ENCODE measurements around the gene MRTFA. TPM values are rescaled to one million over a fixed set of nuclear protein-coding genes. Genes with fewer than 3 reads are reported as not detected.
A peak's percentile ranks its signal among the peaks of the same experiment; 100 is the strongest.

The MRTFA gene
- total and polyA plus RNA-seq, 12 donors = 12.3 to 141 (median 41.6) TPM

DNA sequence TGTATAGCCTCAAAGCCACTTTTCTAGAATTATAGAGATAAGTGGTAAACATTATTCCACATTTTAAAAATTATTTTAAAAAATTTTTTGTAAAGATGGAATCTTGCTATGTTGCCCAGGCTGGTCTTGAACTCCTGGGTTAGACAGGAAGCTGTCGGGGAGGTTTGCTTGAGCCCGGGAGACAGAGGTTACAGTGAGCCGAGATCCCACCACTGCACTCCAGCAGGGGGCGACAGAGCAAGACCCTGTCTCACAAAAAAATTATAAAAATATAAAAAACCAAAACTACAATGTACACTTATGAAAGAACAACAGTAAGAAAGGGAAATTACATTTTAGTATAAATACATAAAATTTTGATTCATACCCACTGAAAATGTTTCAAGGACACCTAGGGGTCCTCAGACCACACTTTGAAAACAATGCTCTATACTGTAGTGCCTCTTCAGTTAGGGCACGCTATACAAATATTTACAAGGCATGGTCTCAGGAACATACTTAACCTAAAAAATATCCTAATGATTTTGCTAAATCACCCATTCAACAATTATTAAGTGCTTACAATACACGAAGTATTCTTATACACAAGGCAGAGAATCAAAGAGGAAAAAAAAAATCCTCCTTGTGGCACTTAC, 111.2 kb downstream of the MRTFA start:
- no peak overlapping the region for H3K4me3 ChIP-seq
- H3K4me1 ChIP-seq (replicated peaks in 1 of 2) = peaks cover 0 to 2% of the 10 kb centered on the region in 2 donors
- no peaks in the 10 kb centered on the region for H3K27me3 ChIP-seq
- intact Hi-C loops (cut with DNase I) = loop anchor here (5.0 to 10.0 kb wide), 2 partner anchors 117 to 119 kb away; no protein-coding TSS in a partner anchor
- H3K27ac ChIP-seq = no peak overlapping the region
- DNase-seq = peak; percentile 54 to 81 (median 60)
- no peak for TF ChIP-seq POLR2A (IDR thresholded peaks at IDR 0.05)
- TF ChIP-seq, protein P1, sequence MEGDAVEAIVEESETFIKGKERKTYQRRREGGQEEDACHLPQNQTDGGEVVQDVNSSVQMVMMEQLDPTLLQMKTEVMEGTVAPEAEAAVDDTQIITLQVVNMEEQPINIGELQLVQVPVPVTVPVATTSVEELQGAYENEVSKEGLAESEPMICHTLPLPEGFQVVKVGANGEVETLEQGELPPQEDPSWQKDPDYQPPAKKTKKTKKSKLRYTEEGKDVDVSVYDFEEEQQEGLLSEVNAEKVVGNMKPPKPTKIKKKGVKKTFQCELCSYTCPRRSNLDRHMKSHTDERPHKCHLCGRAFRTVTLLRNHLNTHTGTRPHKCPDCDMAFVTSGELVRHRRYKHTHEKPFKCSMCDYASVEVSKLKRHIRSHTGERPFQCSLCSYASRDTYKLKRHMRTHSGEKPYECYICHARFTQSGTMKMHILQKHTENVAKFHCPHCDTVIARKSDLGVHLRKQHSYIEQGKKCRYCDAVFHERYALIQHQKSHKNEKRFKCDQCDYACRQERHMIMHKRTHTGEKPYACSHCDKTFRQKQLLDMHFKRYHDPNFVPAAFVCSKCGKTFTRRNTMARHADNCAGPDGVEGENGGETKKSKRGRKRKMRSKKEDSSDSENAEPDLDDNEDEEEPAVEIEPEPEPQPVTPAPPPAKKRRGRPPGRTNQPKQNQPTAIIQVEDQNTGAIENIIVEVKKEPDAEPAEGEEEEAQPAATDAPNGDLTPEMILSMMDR (IDR thresholded peaks at IDR 0.05) = peak; percentile 45 to 72 (median 66)
- WGBS, 4 donors = 43 to 47% (median 44%) methylated on average over 6 of the region's 6 CpGs
- H3K36me3 ChIP-seq (replicated peaks in 1 of 2) = no peaks in the 10 kb centered on the region
- H3K9me3 ChIP-seq (replicated peaks in 1 of 3) = no peaks in the 10 kb centered on the region

DNA sequence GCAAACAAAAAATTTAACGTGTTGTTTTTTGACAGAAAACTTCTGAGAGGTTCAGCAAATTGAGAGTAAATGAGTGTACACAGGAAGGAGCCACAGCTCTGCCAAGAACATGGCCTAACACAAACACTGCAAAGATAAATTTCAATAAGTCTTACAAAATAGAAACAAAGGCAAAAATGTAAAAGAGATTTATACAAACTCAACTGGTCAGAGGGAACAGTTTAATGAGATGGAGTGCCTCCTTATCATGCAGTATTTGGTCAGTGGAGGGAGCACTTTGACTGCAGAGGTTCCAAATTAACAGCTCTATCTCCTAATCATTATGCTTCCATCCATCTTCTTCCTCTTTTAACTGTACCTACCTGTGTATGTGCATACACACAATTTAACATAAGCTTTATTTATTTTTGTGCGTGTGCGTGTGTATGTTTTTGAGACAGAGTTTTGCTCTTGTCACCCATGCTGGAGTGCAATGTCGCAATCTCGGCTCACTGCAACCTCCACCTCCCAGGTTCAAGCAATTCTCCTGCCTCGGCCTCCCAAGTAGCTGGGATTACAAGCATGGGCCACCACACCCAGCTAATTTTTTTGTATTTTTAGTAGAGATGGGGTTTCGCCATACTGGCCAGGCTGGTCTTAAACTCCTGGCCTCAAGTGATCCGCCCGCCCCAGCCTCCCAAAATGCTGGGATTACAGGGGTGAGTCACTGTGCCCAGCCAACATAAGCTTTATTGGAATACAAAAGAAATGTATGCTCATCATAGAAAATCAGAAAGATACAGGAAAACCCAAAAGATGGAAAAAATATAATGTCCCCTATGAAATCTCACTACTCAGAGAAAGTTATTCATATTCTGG, 111.9 kb downstream of the MRTFA start:
- 91 to 96% (median 94%) methylated on average over 9 of the region's 9 CpGs for WGBS, 4 donors
- H3K4me1 ChIP-seq (replicated peaks in 1 of 2) = peaks cover 2 to 6% of the 10 kb centered on the region in 2 donors
- H3K4me3 ChIP-seq = no peak overlapping the region
- intact Hi-C loops (cut with DNase I) = loop anchor here (5.0 to 10.0 kb wide), 2 partner anchors 118 to 120 kb away; no protein-coding TSS in a partner anchor
- TF ChIP-seq, protein P1 (IDR thresholded peaks at IDR 0.05) = peak in 5 of 6 experiments; percentile 12 to 36 (median 33)
- TF ChIP-seq POLR2A (IDR thresholded peaks at IDR 0.05) = no peak
- no peaks in the 10 kb centered on the region for H3K36me3 ChIP-seq (replicated peaks in 1 of 2)
- DNase-seq = no peak
- no peaks in the 10 kb centered on the region for H3K27me3 ChIP-seq
- peak overlapping the region in 1 of 5 donors; percentile 6 for H3K27ac ChIP-seq
- no peaks in the 10 kb centered on the region for H3K9me3 ChIP-seq (replicated peaks in 1 of 3)

DNA sequence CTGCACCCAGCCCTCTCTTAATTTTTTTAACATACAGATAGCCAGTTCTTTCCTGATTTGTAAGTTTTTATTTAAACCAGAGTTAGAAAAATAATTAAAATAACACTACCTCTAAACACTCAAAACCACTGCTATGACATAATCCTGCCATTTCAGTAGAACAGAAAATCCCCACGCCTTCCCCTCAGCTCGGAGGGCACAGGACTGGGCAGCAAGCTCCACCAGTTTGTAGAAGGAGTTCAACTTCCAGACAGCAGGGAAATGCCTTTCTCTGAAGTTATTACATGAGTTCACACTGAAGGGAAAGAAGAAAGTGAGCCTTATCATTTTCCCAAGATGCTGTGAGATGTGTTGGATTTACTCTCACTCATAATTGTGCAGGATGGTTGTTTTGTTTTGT, 114.4 kb downstream of the MRTFA start:
- 98 to 100% (median 100%) methylated on average over 2 of the region's 2 CpGs for WGBS, 4 donors
- Histone ChIP-seq H3K36me3 (replicated peaks in 1 of 2) (no peaks in the 10 kb centered on the region), H3K4me3 (no peak overlapping the region), H3K9me3 (replicated peaks in 1 of 3) (no peaks in the 10 kb centered on the region), H3K27me3 (no peaks in the 10 kb centered on the region), H3K4me1 (replicated peaks in 1 of 2) (peaks cover 4 to 10% of the 10 kb centered on the region in 2 donors), H3K27ac (no peak overlapping the region)
- DNase-seq = no peak
- TF ChIP-seq POLR2A (IDR thresholded peaks at IDR 0.05) = no peak
- TF ChIP-seq, protein P1 (IDR thresholded peaks at IDR 0.05) = no peak
- intact Hi-C loops (cut with DNase I) = loop anchor here in 1 of 2 donors (10.0 kb wide), 1 partner anchor 123 kb away; no protein-coding TSS in a partner anchor

DNA sequence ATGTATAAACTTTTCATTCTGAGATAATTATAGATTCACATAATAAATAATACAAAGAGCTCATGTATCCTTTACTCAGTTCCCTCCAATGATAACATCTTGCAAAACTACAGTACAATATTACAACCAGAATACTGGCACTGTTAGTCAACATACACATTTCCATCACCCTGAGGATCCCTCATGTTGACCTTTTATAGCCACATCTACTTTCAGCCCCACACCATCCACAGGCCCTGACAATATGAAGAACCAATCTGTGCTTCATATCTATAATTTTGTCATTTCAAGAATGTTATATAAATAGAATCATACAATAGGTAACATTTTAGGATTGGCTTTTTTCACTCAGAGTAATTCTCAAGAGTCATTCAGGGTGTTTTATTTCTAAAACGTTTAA, 115.5 kb downstream of the MRTFA start:
- Histone ChIP-seq H3K27ac (no peak overlapping the region), H3K36me3 (replicated peaks in 1 of 2) (no peaks in the 10 kb centered on the region), H3K4me1 (replicated peaks in 1 of 2) (peaks cover 4 to 10% of the 10 kb centered on the region in 2 donors), H3K9me3 (replicated peaks in 1 of 3) (no peaks in the 10 kb centered on the region), H3K4me3 (no peak overlapping the region), H3K27me3 (no peaks in the 10 kb centered on the region)
- DNase-seq = no peak
- no peak for TF ChIP-seq POLR2A (IDR thresholded peaks at IDR 0.05)
- TF ChIP-seq, protein P1 (IDR thresholded peaks at IDR 0.05) = no peak
- WGBS, 4 donors = 72 to 85% (median 78%) methylated on average over 1 of the region's 1 CpG
- intact Hi-C loops (cut with DNase I) = loop anchor here in 1 of 2 donors (10.0 kb wide), 1 partner anchor 124 kb away; no protein-coding TSS in a partner anchor

Measured in adrenal gland (tissue), 12 donors.